GM19324 (cell line): ENCODE data around the gene GTPBP1.

ENCODE experiments used
- ATAC-seq: cut with Tn5 transposase; IDR thresholded peaks from one replicate; pipeline ENCODE4 v1.9.1; 2021; ENCODE audit warnings: mild to moderate bottlenecking, moderate library complexity; ENCODE audit not compliant: unreplicated experiment, low FRiP score

GTPBP1 gene

GRCh38 chr22:38782402-38783094 is 76.8 kb downstream of the GTPBP1 start:
- no peak for ATAC-seq
